ENCODE data around the gene F3.

GRCh38 chr1:94479682-94480081, 61.9 kb downstream of the F3 start:
- TF ChIP-seq CTCF (IDR thresholded peaks at IDR 0.05) (no peak), POLR2AphosphoS5 (IDR thresholded peaks at IDR 0.05) (no peak)
